Stimulated activated CD4-positive, alpha-beta T cell treated with anti-CD3 and anti-CD28 coated beads, Interleukin-4, amount 100 ng/mL, for 1 hour (primary cell): Measurements from ENCODE around the gene AKR1B1.

ENCODE experiments used
- DNase-seq: peaks from one replicate; pipeline ENCODE4 v3.0.0-alpha.2; 2020

AKR1B1 gene

DNA sequence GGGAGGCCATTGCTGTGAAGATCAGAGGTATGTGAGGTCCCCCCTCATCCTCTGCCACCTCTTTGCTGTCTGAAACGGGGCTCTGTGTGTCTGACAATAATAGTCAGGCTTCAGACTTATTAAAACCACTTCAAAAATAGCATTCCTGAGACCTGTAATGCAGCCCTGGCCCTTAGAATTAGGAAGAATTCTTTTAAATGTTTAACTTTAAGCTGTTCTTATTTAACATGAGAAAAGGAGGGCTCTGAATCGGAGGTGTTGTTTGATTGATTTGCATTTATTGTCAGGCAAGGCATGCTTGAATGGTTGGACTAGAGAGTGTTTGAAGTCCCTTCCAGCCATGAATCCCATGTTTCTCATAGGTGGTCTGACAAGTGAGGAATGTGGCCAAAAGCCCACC, 52.5 kb downstream of the AKR1B1 start:
- DNase-seq, result no peak

DNA sequence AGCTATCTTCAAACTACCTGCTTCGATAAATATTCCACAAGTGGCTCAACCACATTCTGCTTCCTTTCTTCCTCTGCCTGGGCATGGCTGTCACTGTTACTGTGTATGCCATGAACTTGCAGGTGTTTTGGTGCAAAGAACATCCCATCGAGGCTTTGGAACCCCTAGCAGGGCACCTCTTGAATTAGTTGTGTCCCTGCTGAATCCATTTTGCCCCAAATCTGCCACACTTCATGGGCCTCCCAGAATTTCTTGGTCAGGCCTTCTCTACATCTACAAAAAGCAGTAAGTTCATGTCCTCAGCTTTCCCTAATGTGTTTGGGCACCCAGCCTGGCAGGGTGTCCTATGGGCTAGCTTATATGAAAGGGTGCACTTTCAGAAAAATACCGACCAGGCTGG, 53.6 kb downstream of the AKR1B1 start:
- DNase-seq, result no peak

DNA sequence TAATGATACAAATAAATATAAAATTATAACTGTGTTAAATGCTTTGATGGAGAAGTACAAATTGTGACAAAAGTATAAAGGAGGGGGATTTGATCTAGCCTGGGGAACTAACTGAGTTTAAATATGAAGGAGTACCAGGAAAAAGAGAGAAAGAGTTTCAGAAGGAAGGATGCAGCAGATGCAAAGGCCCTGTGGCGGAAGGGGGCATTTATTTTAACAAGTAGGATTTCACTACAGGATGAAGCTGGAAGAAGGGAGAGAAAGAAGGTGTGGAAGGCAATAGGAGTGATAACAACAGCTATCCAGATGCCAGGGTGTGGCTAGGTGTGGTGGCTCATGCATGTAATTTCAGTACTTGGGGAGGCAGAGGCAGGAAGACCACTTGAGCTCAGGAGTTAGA, 55.8 kb downstream of the AKR1B1 start:
- no peak for DNase-seq

DNA sequence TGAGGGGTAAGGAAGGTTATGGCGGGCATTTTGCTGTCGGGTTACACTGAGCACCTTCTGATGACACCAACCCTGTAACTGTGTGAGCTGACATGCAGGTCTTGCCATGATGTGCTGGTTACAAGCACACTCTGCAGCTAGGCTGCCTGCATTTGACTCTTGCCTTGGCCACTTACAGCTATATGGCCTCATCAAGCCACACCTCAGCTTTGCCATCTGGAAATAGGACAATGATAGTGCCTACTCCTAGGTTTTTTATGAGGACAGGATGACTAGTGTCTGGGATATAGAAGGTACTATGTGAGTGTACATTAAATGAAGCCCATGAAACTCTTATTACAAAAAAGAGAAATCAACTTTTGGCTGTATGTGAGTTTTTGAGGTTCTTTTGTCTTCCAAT, 58.0 kb downstream of the AKR1B1 start:
- no peak for DNase-seq

DNA sequence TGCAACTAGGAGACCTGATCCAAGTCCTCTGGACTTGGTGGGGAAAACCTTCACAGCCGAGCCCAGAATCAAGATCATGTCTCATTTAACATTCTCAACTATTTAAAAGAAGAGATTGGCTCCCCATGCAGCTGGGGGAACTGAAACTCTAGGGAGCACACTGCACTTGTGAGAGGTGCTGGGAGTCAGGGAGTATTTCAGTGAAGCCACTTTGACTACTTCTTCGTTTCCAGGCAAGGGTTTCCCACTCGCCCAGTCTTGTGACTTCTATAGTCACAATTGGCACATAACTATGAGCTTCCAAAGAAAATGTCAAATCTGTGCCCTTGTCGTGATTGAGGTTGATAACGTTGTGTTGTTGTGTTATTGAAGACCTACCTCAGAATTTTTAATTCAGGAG, 62.9 kb downstream of the AKR1B1 start:
- no peak for DNase-seq

DNA sequence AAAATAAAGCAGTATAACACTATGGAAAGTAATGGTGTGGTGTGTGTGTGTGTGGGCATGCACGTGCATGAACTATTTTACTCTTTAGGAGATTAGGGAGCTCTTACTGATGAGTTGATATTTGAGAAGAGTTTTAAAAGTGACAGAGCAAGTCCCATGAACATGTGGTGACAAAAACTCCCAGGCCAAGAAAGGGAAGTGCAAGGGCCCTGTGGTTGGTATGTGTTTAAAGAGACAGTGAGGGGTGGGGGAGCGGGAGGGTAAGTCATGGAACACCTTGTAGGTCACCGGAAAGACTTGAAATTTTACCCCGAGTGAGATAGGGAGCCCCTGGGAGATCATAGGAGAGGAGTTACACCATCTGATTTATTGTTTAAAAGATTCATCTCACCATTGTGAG, 63.3 kb downstream of the AKR1B1 start:
- no peak for DNase-seq

DNA sequence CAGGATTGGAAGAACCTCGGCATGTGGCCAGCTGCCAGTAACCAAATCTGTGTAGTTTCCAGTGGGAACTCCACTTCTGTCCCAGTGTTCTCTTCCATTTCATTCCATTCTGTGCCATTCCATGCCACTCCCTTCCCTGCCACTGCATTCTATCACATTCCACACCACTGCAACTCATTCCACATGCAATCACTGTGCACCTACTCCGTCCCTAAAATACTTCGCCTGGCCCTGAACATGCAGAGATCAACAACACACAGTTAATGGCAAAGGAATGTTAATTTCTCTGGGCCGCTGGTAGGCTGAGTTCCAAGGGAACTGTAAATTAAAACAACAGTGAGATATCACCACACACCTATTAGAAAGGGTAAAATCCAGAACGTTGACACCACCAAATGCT, 64.8 kb downstream of the AKR1B1 start:
- DNase-seq, result no peak
